HepG2 (cell line): Measurements from ENCODE around the gene SHANK3. TPM values are rescaled to one million over a fixed set of nuclear protein-coding genes. Genes with fewer than 3 reads are reported as not detected.

Source experiments
- ATAC-seq: fragments of 200-7000 bp; cut with Tn5 transposase; 3 replicates; pipeline ENCODE4 v1.9.1; 2020; ENCODE audit warnings: mild to moderate bottlenecking, moderate library complexity
- BruUV-seq: library from RNA; stranded (reverse); fragments of 400-500 nt; replicated peaks from 2 replicates; lab custom pipeline; 2021; lab: Mats Ljungman, UMichigan
- CTCF ChIA-PET: fragments of 300-600 bp; formaldehyde crosslinking; extraction: SDS; loops from one replicate; lab custom pipeline; 2021; ENCODE audit warnings: low total read pairs, inconsistent platforms, low intra/inter-chr PET ratio; lab: Yijun Ruan, JAX
- POLR2A ChIA-PET: fragments of 350-600 bp; sonication (Branson Sonifier 250); formaldehyde crosslinking; loops from one replicate; lab custom pipeline; 2020; ENCODE audit warnings: antibody characterized with exemption, inconsistent platforms; lab: Yijun Ruan, JAX
- DNase-seq: peaks from one replicate; pipeline ENCODE4 v3.0.0-alpha.2; 2015; ENCODE audit warnings: low spot score
- FAIRE-seq: peaks from 3 replicates; lab custom pipeline; 2011; peaks lifted over from hg19 to GRCh38; lab: Jason Lieb, UNC
- H2AFZ ChIP-seq: one replicate; pipeline ENCODE4 v1.6.1; 2011; ENCODE audit warnings: low read length, inconsistent platforms
- H3K27ac ChIP-seq: fragments of 300-600 bp; 3 replicates; pipeline ENCODE4 v1.8.0; 2011; ENCODE audit warnings: mixed run types, mild to moderate bottlenecking, mixed read lengths, low read length, inconsistent platforms; ENCODE audit not compliant: insufficient read depth; ENCODE audit errors: extremely low read length
- H3K27me3 ChIP-seq, 2 experiments: fragments of 200-600 bp in 1 of 2; 2 replicates in 1 of 2; 3 replicates in 1 of 2; pipeline versions ENCODE4 v1.6.0 to v1.8.0; 2011; ENCODE audit warnings: low read length in 2 of 2, mild to moderate bottlenecking in 2 of 2, moderate library complexity in 2 of 2, inconsistent platforms in 1 of 2; ENCODE audit not compliant: insufficient read depth in 2 of 2, control insufficient read depth in 1 of 2
- H3K36me3 ChIP-seq, 2 experiments: fragments of 200-600 bp in 1 of 2; replicated peaks in 1 of 2; 2 replicates in 1 of 2; 3 replicates in 1 of 2; pipeline versions ENCODE4 v1.5.1 to v1.8.0; 2011; ENCODE audit warnings: low read length in 2 of 2, inconsistent platforms in 1 of 2; ENCODE audit not compliant: insufficient read depth in 2 of 2, control insufficient read depth in 1 of 2
- H3K4me1 ChIP-seq: 2 replicates; pipeline ENCODE4 v1.5.1; 2012; ENCODE audit warnings: low read length, inconsistent platforms; ENCODE audit not compliant: insufficient read depth
- H3K4me2 ChIP-seq: 2 replicates; pipeline ENCODE4 v1.6.0; 2011; ENCODE audit warnings: low read depth, low read length, inconsistent platforms
- H3K4me3 ChIP-seq, 3 experiments: fragments of 200-600 bp in 1 of 3; sonication (generic), shearing (Covaris generic) in 1 of 3; replicated peaks in 1 of 3; 2 replicates each; pipeline ENCODE4 v1.5.1; 2011 to 2016; ENCODE audit warnings: low read length in 3 of 3, inconsistent platforms in 2 of 3, low read depth in 2 of 3, mild to moderate bottlenecking in 2 of 3, control low read depth in 1 of 3, mixed read lengths in 1 of 3; ENCODE audit not compliant: insufficient read depth in 1 of 3
- H3K79me2 ChIP-seq: one replicate; pipeline ENCODE4 v1.6.1; 2011; ENCODE audit warnings: low read length, inconsistent platforms; ENCODE audit not compliant: insufficient read depth
- H3K9ac ChIP-seq: 2 replicates; pipeline ENCODE4 v1.6.0; 2011; ENCODE audit warnings: mild to moderate bottlenecking, low read depth, low read length, inconsistent platforms; ENCODE audit not compliant: insufficient read depth
- H3K9me3 ChIP-seq: 2 replicates; pipeline ENCODE4 v1.5.1; 2012; ENCODE audit warnings: mild to moderate bottlenecking, low read length
- H4K20me1 ChIP-seq: 2 replicates; pipeline ENCODE4 v1.6.0; 2011; ENCODE audit warnings: inconsistent platforms, mild to moderate bottlenecking, low read length, moderate library complexity; ENCODE audit not compliant: insufficient read depth
- ADNP ChIP-seq: sonication (generic); formaldehyde crosslinking; IDR thresholded peaks from 2 replicates; pipeline ENCODE4 v1.4.0; 2020; ENCODE audit warnings: missing genetic modification reagents
- DZIP1 ChIP-seq: sonication (generic); formaldehyde crosslinking; IDR thresholded peaks from 2 replicates; pipeline ENCODE4 v1.5.0; 2020; ENCODE audit warnings: mild to moderate bottlenecking, missing genetic modification reagents
- GATAD2A ChIP-seq: IDR thresholded peaks from 2 replicates; pipeline ENCODE4 v1.6.1; 2016
- ZKSCAN1 ChIP-seq: fragments of 150-350 bp; IDR thresholded peaks from 2 replicates; pipeline ENCODE4 v1.6.1; 2014; ENCODE audit warnings: low read length
- ZNF12 ChIP-seq: sonication (generic); formaldehyde crosslinking; IDR thresholded peaks from 2 replicates; pipeline ENCODE4 v1.5.0; 2020; ENCODE audit warnings: missing genetic modification reagents
- ZNF430 ChIP-seq: sonication (generic); formaldehyde crosslinking; IDR thresholded peaks from 2 replicates; pipeline ENCODE4 v1.9.0; 2021; ENCODE audit warnings: mild to moderate bottlenecking, missing genetic modification reagents
- ZNF558 ChIP-seq: sonication (generic); formaldehyde crosslinking; IDR thresholded peaks from 2 replicates; pipeline ENCODE4 v1.9.0; 2022; ENCODE audit warnings: mild to moderate bottlenecking, missing genetic modification reagents, borderline replicate concordance
- ZNF670 ChIP-seq: sonication (generic); formaldehyde crosslinking; IDR thresholded peaks from 2 replicates; pipeline ENCODE4 v1.8.0; 2022; ENCODE audit warnings: mild to moderate bottlenecking, missing genetic modification reagents, borderline replicate concordance
- ZNF713 ChIP-seq: sonication (generic); formaldehyde crosslinking; IDR thresholded peaks from 2 replicates; pipeline ENCODE4 v1.4.0; 2020; ENCODE audit warnings: mild to moderate bottlenecking, missing genetic modification reagents
- ZNF781 ChIP-seq: sonication (generic); formaldehyde crosslinking; IDR thresholded peaks from 2 replicates; pipeline ENCODE4 v1.5.1; 2020; ENCODE audit warnings: borderline replicate concordance, mild to moderate bottlenecking, missing genetic modification reagents; ENCODE audit errors: not compliant biosample characterization
- WGBS: methylation state at CpG from one replicate; pipeline ENCODE4 v1.1.6; 2017; ENCODE audit warnings: low lambda C conversion rate; 5-methylcytosine and 5-hydroxymethylcytosine counted together
- in situ Hi-C: cut with HindIII; loops from 2 replicates; pipeline ENCODE4 v1.10.0; 2017; ENCODE audit warnings: low pct_unique_long_range_greater_than_20kb; ENCODE audit not compliant: extremely low pct_ligation_motif_present
- intact Hi-C: fragments of 100-400 bp; cut with micrococcal nuclease; formaldehyde crosslinking; loops from one replicate; pipeline ENCODE4 v1.10.0; 2022; ENCODE audit not compliant: unreplicated experiment
- polyA plus RNA-seq, 8 experiments: library from polyadenylated mRNA; depleted of rRNA in 3 of 8; stranded (reverse) in 7 of 8; unstranded in 1 of 8; fragments of >200 nt; fragmentation: Illumina TruSeq in 4 of 8; extraction: Trizol in 4 of 8; gene quantifications; 2 replicates each; pipeline versions ENCODE4 v1.2.1 to v1.2.3, GENCODE V29; 2011 to 2016; ENCODE audit warnings: low read depth in 4 of 8, missing spikeins in 1 of 8, mixed read lengths in 1 of 8; ENCODE audit not compliant: insufficient read depth in 1 of 8
- total RNA-seq, 5 experiments: library from RNA; depleted of rRNA; stranded (reverse); fragments of >200 nt; fragmentation: Illumina TruSeq; extraction: Trizol; gene quantifications; 2 replicates each; pipeline ENCODE4 v1.2.3, GENCODE V29; 2016; ENCODE audit warnings: low read depth in 1 of 5

The SHANK3 gene
- total and polyA plus RNA-seq, 2 of the 13 experiments (the other 11 are each of a cell fraction or from before 2014, with no cell fraction given): 2.9 to 4.6 TPM

- ATAC-seq: no peak
- Histone ChIP-seq H3K4me3 (peak overlapping the region; percentile 82 to 89 (median 89)), H3K27ac (peak overlapping the region; percentile 94), H4K20me1 (no peaks in the 10 kb centered on the region), H3K27me3 (no peaks in the 10 kb centered on the region), H3K4me2 (peak overlapping the region; percentile 93), H3K36me3 (peaks cover 3 to 12% of the 10 kb centered on the region in 2 experiments), H2AFZ (no peak overlapping the region), H3K9me3 (no peaks in the 10 kb centered on the region), H3K79me2 (peaks cover 39% of the 10 kb centered on the region), H3K4me1 (peaks cover 48% of the 10 kb centered on the region), H3K9ac (peak overlapping the region; percentile 84)
- intact Hi-C loops: loop anchor here (2.0 kb wide), 1 partner anchor 78 kb away; no protein-coding TSS in a partner anchor
- 53% methylated on average over 9 of the region's 12 CpGs for WGBS
- FAIRE-seq: no peak
- in situ Hi-C loops: loop anchor here (5.0 kb wide), 2 partner anchors 71 to 116 kb away; partner anchors contain the start of genes ARSA and CHKB
- POLR2A ChIA-PET: interaction anchor here (0.9 to 4.5 kb wide), 6 partner anchors 57 to 191 kb away, joined by 4 to 51 read pairs (median 14); partner anchors contain the start of genes ARSA, LMF2, NCAPH2 and SCO2
- DNase-seq: no peak
- CTCF ChIA-PET: no interaction called here
- no peak for TF ChIP-seq ZNF670 (CRISPR knock-in tag)
- TF ChIP-seq ZNF558 (CRISPR knock-in tag): no peak
- no peak for TF ChIP-seq ADNP
- TF ChIP-seq GATAD2A: no peak
- TF ChIP-seq ZKSCAN1: no peak
- peak; percentile 36; the same call in 1 of the 2 replicates for TF ChIP-seq ZNF430 (CRISPR knock-in tag)
- peak; percentile 45; the same call in 1 of the 2 replicates for TF ChIP-seq DZIP1 (CRISPR knock-in tag)
- TF ChIP-seq ZNF713: no peak
- TF ChIP-seq ZNF781 (CRISPR knock-in tag): no peak
- TF ChIP-seq ZNF12 (CRISPR knock-in tag): no peak
- BruUV-seq: no TSS peak
Observed at GRCh38 chr22:50698546-50698945, 25.9 kb downstream of the SHANK3 start.
